Measurements from ENCODE around the gene SLC2A9.

The SLC2A9 gene

DNA sequence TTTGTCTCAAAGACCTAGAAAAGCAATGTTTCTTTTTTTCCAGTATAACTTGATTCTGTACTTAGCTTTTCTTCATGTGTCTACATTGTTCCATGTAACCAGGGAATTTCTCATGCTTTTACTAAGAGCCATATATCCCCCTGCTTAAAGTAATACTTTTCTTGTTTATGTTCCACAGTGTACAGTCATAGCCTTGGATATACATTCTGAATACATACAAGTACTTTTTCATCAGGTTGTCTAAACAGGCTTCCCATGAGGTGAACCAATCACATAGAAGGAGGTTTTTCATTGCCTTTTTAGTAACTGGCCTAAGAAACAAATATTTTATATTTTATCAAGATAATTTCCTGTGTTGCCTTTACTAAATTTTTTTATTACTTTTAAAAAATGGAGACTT lies 52.8 kb downstream of the SLC2A9 start:
- H3K36me3 ChIP-seq (ENCODE audit: control insufficient read depth in 2 of 2, insufficient read depth in 2 of 2, low read length in 2 of 2) = no peaks in the 10 kb centered on the region
- no peak overlapping the region for H3K27ac ChIP-seq (ENCODE audit: low read depth in 2 of 2, low read length in 2 of 2)
- H3K4me1 ChIP-seq (ENCODE audit: control insufficient read depth in 2 of 2, insufficient read depth in 2 of 2, low read length in 2 of 2) = peaks cover 0 to 3% of the 10 kb centered on the region in 2 donors
- no peaks in the 10 kb centered on the region for H3K9me3 ChIP-seq (ENCODE audit: control insufficient read depth in 2 of 2, low read length in 2 of 2)
- no peak overlapping the region for H3K4me3 ChIP-seq (ENCODE audit: low read length in 2 of 2)
- H3K9ac ChIP-seq (ENCODE audit: low read depth in 1 of 2, low read length in 2 of 2) = no peak overlapping the region
- no peaks in the 10 kb centered on the region for H3K27me3 ChIP-seq (ENCODE audit: control insufficient read depth in 2 of 2, insufficient read depth in 2 of 2, low read length in 2 of 2)

GRCh38 chr4:9964879-9965278 lies 56.4 kb downstream of the SLC2A9 start:
- no peak overlapping the region for H3K4me3 ChIP-seq (ENCODE audit: low read length in 2 of 2)
- H3K36me3 ChIP-seq (ENCODE audit: control insufficient read depth in 2 of 2, insufficient read depth in 2 of 2, low read length in 2 of 2) = no peaks in the 10 kb centered on the region
- no peak overlapping the region for H3K27ac ChIP-seq (ENCODE audit: low read depth in 2 of 2, low read length in 2 of 2)
- no peaks in the 10 kb centered on the region for H3K9me3 ChIP-seq (ENCODE audit: control insufficient read depth in 2 of 2, low read length in 2 of 2)
- H3K4me1 ChIP-seq (ENCODE audit: control insufficient read depth in 2 of 2, insufficient read depth in 2 of 2, low read length in 2 of 2) = no peaks in the 10 kb centered on the region
- H3K27me3 ChIP-seq (ENCODE audit: control insufficient read depth in 2 of 2, insufficient read depth in 2 of 2, low read length in 2 of 2) = no peaks in the 10 kb centered on the region
- H3K9ac ChIP-seq (ENCODE audit: low read depth in 1 of 2, low read length in 2 of 2) = no peak overlapping the region

- no peaks in the 10 kb centered on the region for H3K27me3 ChIP-seq (ENCODE audit: control insufficient read depth in 2 of 2, insufficient read depth in 2 of 2, low read length in 2 of 2)
- H3K9me3 ChIP-seq (ENCODE audit: control insufficient read depth in 2 of 2, low read length in 2 of 2) = no peaks in the 10 kb centered on the region
- no peak overlapping the region for H3K27ac ChIP-seq (ENCODE audit: low read depth in 2 of 2, low read length in 2 of 2)
- H3K9ac ChIP-seq (ENCODE audit: low read depth in 1 of 2, low read length in 2 of 2) = no peak overlapping the region
- H3K4me3 ChIP-seq (ENCODE audit: low read length in 2 of 2) = no peak overlapping the region
- no peaks in the 10 kb centered on the region for H3K4me1 ChIP-seq (ENCODE audit: control insufficient read depth in 2 of 2, insufficient read depth in 2 of 2, low read length in 2 of 2)
- H3K36me3 ChIP-seq (ENCODE audit: control insufficient read depth in 2 of 2, insufficient read depth in 2 of 2, low read length in 2 of 2) = no peaks in the 10 kb centered on the region
Observed at GRCh38 chr4:9963328-9963727, 58.0 kb downstream of the SLC2A9 start.

DNA sequence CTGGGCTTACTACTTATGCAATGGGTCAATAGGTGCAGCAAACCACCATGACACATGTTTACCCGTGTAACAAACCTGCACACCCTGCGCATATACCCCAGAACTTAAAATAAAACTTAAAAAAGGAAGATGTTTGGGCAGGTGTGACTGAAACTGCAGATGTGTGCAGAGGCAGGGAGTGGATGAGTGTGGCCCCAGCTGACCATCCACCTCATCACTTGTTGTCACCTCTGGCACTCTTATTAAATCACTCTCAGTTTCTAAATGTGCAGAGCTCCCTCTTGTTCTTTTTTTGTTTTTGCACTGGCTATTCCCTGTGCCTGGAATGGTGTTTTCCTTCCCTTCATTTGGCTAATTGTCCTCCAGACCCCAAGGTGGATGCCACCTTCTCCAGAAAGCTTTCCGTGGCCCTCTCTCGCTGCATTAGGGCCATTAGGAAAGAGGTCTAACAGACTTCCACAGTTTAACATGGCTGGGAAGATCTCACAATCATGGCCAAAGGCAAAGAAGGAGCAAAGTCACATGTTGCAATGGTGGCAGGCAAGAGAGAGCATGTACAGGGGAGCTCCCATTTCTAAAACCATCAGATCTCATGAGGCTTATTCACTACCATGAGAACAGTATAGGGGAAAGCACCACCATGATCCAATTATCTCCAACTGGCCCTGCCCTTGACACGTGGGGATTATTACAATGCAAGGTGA lies 58.5 kb downstream of the SLC2A9 start:
- Histone ChIP-seq H3K27ac (ENCODE audit: low read depth in 2 of 2, low read length in 2 of 2) (no peak overlapping the region), H3K9ac (ENCODE audit: low read depth in 1 of 2, low read length in 2 of 2) (no peak overlapping the region), H3K27me3 (ENCODE audit: control insufficient read depth in 2 of 2, insufficient read depth in 2 of 2, low read length in 2 of 2) (no peaks in the 10 kb centered on the region)

GRCh38 chr4:9954468-9954867 lies 66.8 kb downstream of the SLC2A9 start:
- no peak overlapping the region for H3K27ac ChIP-seq (ENCODE audit: low read depth in 2 of 2, low read length in 2 of 2)
- no peaks in the 10 kb centered on the region for H3K4me1 ChIP-seq (ENCODE audit: control insufficient read depth in 2 of 2, insufficient read depth in 2 of 2, low read length in 2 of 2)
- no peak overlapping the region for H3K9ac ChIP-seq (ENCODE audit: low read depth in 1 of 2, low read length in 2 of 2)
- H3K27me3 ChIP-seq (ENCODE audit: control insufficient read depth in 2 of 2, insufficient read depth in 2 of 2, low read length in 2 of 2) = no peaks in the 10 kb centered on the region
- H3K9me3 ChIP-seq (ENCODE audit: control insufficient read depth in 2 of 2, low read length in 2 of 2) = no peaks in the 10 kb centered on the region
- no peak overlapping the region for H3K4me3 ChIP-seq (ENCODE audit: low read length in 2 of 2)
- H3K36me3 ChIP-seq (ENCODE audit: control insufficient read depth in 2 of 2, insufficient read depth in 2 of 2, low read length in 2 of 2) = no peaks in the 10 kb centered on the region

More for the DNA sequence above, 58.5 kb downstream of the SLC2A9 start:
- Histone ChIP-seq H3K4me1 (ENCODE audit: control insufficient read depth in 2 of 2, insufficient read depth in 2 of 2, low read length in 2 of 2) (no peaks in the 10 kb centered on the region), H3K9me3 (ENCODE audit: control insufficient read depth in 2 of 2, low read length in 2 of 2) (no peaks in the 10 kb centered on the region), H3K4me3 (ENCODE audit: low read length in 2 of 2) (no peak overlapping the region), H3K36me3 (ENCODE audit: control insufficient read depth in 2 of 2, insufficient read depth in 2 of 2, low read length in 2 of 2) (no peaks in the 10 kb centered on the region)

- no peaks in the 10 kb centered on the region for H3K36me3 ChIP-seq (ENCODE audit: control insufficient read depth in 2 of 2, insufficient read depth in 2 of 2, low read length in 2 of 2)
- no peak overlapping the region for H3K27ac ChIP-seq (ENCODE audit: low read depth in 2 of 2, low read length in 2 of 2)
- no peaks in the 10 kb centered on the region for H3K27me3 ChIP-seq (ENCODE audit: control insufficient read depth in 2 of 2, insufficient read depth in 2 of 2, low read length in 2 of 2)
- no peak overlapping the region for H3K9ac ChIP-seq (ENCODE audit: low read depth in 1 of 2, low read length in 2 of 2)
- H3K4me3 ChIP-seq (ENCODE audit: low read length in 2 of 2) = no peak overlapping the region
- no peaks in the 10 kb centered on the region for H3K4me1 ChIP-seq (ENCODE audit: control insufficient read depth in 2 of 2, insufficient read depth in 2 of 2, low read length in 2 of 2)
- no peaks in the 10 kb centered on the region for H3K9me3 ChIP-seq (ENCODE audit: control insufficient read depth in 2 of 2, low read length in 2 of 2)
Observed at GRCh38 chr4:9953089-9953488, 68.2 kb downstream of the SLC2A9 start.

DNA sequence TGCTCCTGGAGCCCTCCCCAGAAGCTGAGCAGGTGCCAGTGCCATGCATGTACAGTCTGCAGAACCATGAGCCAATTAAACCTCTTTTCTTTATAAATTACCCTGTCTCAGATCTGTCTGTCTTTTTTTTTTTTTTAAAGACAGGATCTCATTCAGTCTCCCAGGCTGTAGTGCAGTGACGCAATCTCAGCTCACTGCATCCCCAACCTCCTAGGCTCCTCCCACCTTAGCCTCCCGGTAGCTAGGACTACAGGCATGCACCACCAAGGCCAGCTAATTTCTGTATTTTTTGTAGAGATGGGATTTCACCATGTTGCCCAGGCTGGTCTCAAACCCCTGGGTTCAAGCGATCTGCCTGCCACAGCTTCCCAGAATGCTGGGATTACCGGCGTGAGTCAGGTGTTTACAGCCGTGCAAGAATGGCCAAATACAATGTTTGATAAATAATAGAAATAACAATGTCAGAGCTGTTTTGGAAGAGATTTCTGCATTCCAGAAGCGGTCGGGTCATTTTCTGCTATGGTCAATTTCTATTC lies 68.8 kb downstream of the SLC2A9 start:
- Histone ChIP-seq H3K9ac (ENCODE audit: low read depth in 1 of 2, low read length in 2 of 2) (no peak overlapping the region), H3K4me1 (ENCODE audit: control insufficient read depth in 2 of 2, insufficient read depth in 2 of 2, low read length in 2 of 2) (no peaks in the 10 kb centered on the region)

DNA sequence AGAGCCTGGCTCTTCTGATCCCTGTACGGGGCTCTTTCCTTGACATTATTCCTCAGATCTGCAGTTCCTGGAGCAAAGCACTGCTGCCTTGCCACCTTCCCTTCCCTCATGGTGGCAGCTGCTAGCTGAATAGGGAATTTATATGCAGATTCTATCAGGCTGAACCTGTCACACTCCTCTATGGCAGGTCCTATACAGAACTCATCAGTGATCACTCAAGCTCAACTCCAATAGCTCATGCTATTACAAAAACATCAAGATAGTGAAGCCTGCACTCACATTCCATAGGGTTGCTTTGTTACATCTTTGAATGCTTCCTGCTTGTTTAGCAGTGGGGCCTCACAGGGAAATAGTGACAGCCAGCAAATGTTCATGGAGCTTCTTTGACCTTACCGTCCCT lies 71.7 kb downstream of the SLC2A9 start:
- no peak overlapping the region for H3K9ac ChIP-seq (ENCODE audit: low read depth in 1 of 2, low read length in 2 of 2)
- no peaks in the 10 kb centered on the region for H3K9me3 ChIP-seq (ENCODE audit: control insufficient read depth in 2 of 2, low read length in 2 of 2)
- H3K36me3 ChIP-seq (ENCODE audit: control insufficient read depth in 2 of 2, insufficient read depth in 2 of 2, low read length in 2 of 2) = no peaks in the 10 kb centered on the region
- H3K27ac ChIP-seq (ENCODE audit: low read depth in 2 of 2, low read length in 2 of 2) = no peak overlapping the region
- no peak overlapping the region for H3K4me3 ChIP-seq (ENCODE audit: low read length in 2 of 2)
- no peaks in the 10 kb centered on the region for H3K27me3 ChIP-seq (ENCODE audit: control insufficient read depth in 2 of 2, insufficient read depth in 2 of 2, low read length in 2 of 2)
- peaks cover 0 to 5% of the 10 kb centered on the region in 2 donors for H3K4me1 ChIP-seq (ENCODE audit: control insufficient read depth in 2 of 2, insufficient read depth in 2 of 2, low read length in 2 of 2)

More for the DNA sequence above, 68.8 kb downstream of the SLC2A9 start:
- Histone ChIP-seq H3K4me3 (ENCODE audit: low read length in 2 of 2) (no peak overlapping the region), H3K27me3 (ENCODE audit: control insufficient read depth in 2 of 2, insufficient read depth in 2 of 2, low read length in 2 of 2) (no peaks in the 10 kb centered on the region), H3K27ac (ENCODE audit: low read depth in 2 of 2, low read length in 2 of 2) (no peak overlapping the region), H3K9me3 (ENCODE audit: control insufficient read depth in 2 of 2, low read length in 2 of 2) (no peaks in the 10 kb centered on the region), H3K36me3 (ENCODE audit: control insufficient read depth in 2 of 2, insufficient read depth in 2 of 2, low read length in 2 of 2) (no peaks in the 10 kb centered on the region)

GRCh38 chr4:9947168-9948062 lies 73.9 kb downstream of the SLC2A9 start:
- Histone ChIP-seq H3K27me3 (ENCODE audit: control insufficient read depth in 2 of 2, insufficient read depth in 2 of 2, low read length in 2 of 2) (no peaks in the 10 kb centered on the region), H3K27ac (ENCODE audit: low read depth in 2 of 2, low read length in 2 of 2) (no peak overlapping the region), H3K9ac (ENCODE audit: low read depth in 1 of 2, low read length in 2 of 2) (no peak overlapping the region), H3K9me3 (ENCODE audit: control insufficient read depth in 2 of 2, low read length in 2 of 2) (no peaks in the 10 kb centered on the region), H3K4me3 (ENCODE audit: low read length in 2 of 2) (no peak overlapping the region), H3K36me3 (ENCODE audit: control insufficient read depth in 2 of 2, insufficient read depth in 2 of 2, low read length in 2 of 2) (no peaks in the 10 kb centered on the region), H3K4me1 (ENCODE audit: control insufficient read depth in 2 of 2, insufficient read depth in 2 of 2, low read length in 2 of 2) (peaks cover 0 to 5% of the 10 kb centered on the region in 2 donors)

GRCh38 chr4:9946170-9946569 lies 75.1 kb downstream of the SLC2A9 start:
- no peak overlapping the region for H3K27ac ChIP-seq (ENCODE audit: low read depth in 2 of 2, low read length in 2 of 2)
- H3K9me3 ChIP-seq (ENCODE audit: control insufficient read depth in 2 of 2, low read length in 2 of 2) = no peaks in the 10 kb centered on the region
- no peak overlapping the region for H3K9ac ChIP-seq (ENCODE audit: low read depth in 1 of 2, low read length in 2 of 2)
- no peaks in the 10 kb centered on the region for H3K27me3 ChIP-seq (ENCODE audit: control insufficient read depth in 2 of 2, insufficient read depth in 2 of 2, low read length in 2 of 2)
- no peak overlapping the region for H3K4me3 ChIP-seq (ENCODE audit: low read length in 2 of 2)
- peaks cover 0 to 5% of the 10 kb centered on the region in 2 donors for H3K4me1 ChIP-seq (ENCODE audit: control insufficient read depth in 2 of 2, insufficient read depth in 2 of 2, low read length in 2 of 2)
- no peaks in the 10 kb centered on the region for H3K36me3 ChIP-seq (ENCODE audit: control insufficient read depth in 2 of 2, insufficient read depth in 2 of 2, low read length in 2 of 2)
